Mammary epithelial cell (primary cell): ENCODE data around the gene DSCAM.

Experiments
- CTCF ChIP-seq, 2 donors: IDR thresholded peaks in 1 of 2; conservative IDR thresholded peaks in 1 of 2; 2 replicates each; pipeline ENCODE4 v1.5.1; 2011 to 2012; ENCODE audit warnings: inconsistent platforms in 2 of 2, low read length in 2 of 2, mild to moderate bottlenecking in 2 of 2, control low read depth in 1 of 2, low read depth in 1 of 2; ENCODE audit not compliant: insufficient read depth in 1 of 2; ENCODE audit errors: extremely low read depth in 1 of 2
- EZH2 ChIP-seq: IDR thresholded peaks from 2 replicates; pipeline ENCODE4 v1.6.1; 2012; ENCODE audit warnings: low read length, inconsistent platforms, borderline replicate concordance

- TF ChIP-seq CTCF (conservative IDR thresholded peaks at IDR 0.05 in 1 of 2, IDR thresholded peaks at IDR 0.05 in 1 of 2; ENCODE audit: extremely low read depth in 1 of 2, insufficient read depth in 1 of 2, low read depth in 1 of 2, low read length in 2 of 2) = no peak
- no peak for TF ChIP-seq EZH2
Observed at GRCh38 chr21:40733024-40733397, 113.9 kb downstream of the DSCAM start.
